Activated T-helper 1 cell treated with anti-CD3 and anti-CD28 coated beads, Interleukin-12 subunit alpha, Interleukin-12 subunit beta, Interleukin-2, Interleukin-4 antibody, amounts not matched to agents 30 ng/mL and 10 ng/mL and 1 ng/mL, durations not matched to agents 14 hours and 24 hours and 36 hours (primary cell): ENCODE data around the gene FRMD5. TPM values are rescaled to one million over a fixed set of nuclear protein-coding genes. Genes with fewer than 3 reads are reported as not detected.
A peak's percentile ranks its signal among the peaks of the same experiment; 100 is the strongest.

ENCODE experiments used
- DNase-seq: peaks from one replicate; pipeline ENCODE4 v3.0.0; 2021; ENCODE audit warnings: low spot score
- H3K27ac Mint-ChIP-seq: one replicate; pipeline ENCODE4 v1.8.0; 2021; ENCODE audit warnings: mild to moderate bottlenecking, mixed read lengths
- H3K27me3 Mint-ChIP-seq: one replicate; pipeline ENCODE4 v1.8.0; 2022; ENCODE audit warnings: mild to moderate bottlenecking, moderate library complexity, mixed read lengths; ENCODE audit not compliant: insufficient read depth
- H3K36me3 Mint-ChIP-seq: one replicate; pipeline ENCODE4 v1.8.0; 2021; ENCODE audit warnings: low read depth, mixed read lengths
- H3K4me1 Mint-ChIP-seq: one replicate; pipeline ENCODE4 v1.8.0; 2021; ENCODE audit warnings: low read depth, mixed read lengths
- H3K4me3 Mint-ChIP-seq: one replicate; pipeline ENCODE4 v1.8.0; 2021; ENCODE audit warnings: mild to moderate bottlenecking, moderate library complexity, mixed read lengths
- H3K9me3 Mint-ChIP-seq: one replicate; pipeline ENCODE4 v1.8.0; 2021; ENCODE audit warnings: mixed read lengths
- intact Hi-C: fragments of 100-400 bp; cut with micrococcal nuclease; formaldehyde crosslinking; loops from one replicate; pipeline ENCODE4 v1.15.1; 2024
- total RNA-seq: library from RNA; stranded (reverse); gene quantifications from 2 replicates; pipeline ENCODE4 v1.2.3, GENCODE V29; 2022

Gene FRMD5
- total RNA-seq, 1 donor from 2014 or later: not detected

DNA sequence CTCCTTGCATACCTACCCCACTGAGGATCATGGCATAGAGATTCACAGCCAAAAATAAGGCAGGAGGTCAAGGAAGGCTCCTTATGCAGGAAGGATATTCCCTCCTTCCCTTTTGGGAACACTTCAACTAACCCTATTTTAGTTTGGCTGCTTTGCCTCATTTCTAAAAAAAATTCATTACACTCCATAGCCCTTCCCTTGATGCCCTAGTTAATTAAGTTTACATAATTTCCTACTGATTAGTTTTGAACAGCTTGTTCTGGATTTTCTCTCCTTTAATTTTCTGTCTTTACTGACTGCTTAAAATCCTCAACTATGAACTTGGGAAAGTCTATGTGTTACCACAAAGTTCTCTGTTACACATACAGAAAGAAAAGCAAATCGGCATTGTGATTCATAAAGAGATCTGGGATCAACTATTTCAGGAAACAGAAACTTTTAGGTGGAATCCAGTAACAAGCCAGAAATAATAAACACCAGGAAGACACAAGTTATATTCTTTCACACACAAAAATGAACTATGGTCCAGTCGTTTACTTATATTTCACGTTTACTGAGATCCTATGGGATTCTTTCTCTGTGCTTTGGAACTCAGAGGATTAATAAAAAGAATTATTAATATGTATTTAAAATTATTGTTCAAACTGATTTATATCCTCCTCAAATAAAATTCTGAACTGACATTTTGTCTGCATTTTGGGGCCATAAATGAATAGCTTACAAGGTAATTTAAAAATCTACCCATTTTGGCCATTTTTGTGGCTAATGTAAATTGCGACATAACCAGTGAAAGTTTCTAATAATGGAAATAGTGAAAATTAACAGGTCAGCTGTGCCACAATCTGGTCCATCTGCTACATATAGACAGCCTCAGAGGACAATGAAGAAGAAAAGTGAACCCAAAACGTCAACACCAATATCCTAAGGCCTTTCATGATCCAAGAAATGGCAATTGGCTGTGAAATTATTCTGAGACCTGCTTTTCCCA, 113.8 kb downstream of the FRMD5 start:
- intact Hi-C loops: no loop called here
- Mint-ChIP-seq H3K36me3 (no peaks in the 10 kb centered on the region), H3K27me3 (peaks cover 36% of the 10 kb centered on the region)

DNA sequence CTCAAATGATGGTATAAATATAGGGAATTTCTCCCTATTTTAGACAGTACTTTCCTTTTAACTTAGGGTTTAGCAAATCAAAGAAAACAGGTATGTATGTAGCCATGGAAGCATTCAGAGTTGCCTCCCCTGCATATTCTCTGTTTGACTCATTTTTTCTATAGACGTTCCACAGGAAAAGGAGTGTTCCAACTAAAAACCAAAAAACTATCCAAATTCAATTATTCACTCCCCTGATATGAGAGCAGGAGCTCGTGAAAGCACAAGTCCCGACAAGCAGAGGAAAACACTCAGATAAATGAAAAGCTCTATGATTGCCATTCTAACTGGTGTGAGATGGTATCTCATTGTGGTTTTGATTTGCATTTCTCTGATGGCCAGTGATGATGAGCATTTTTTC, 119.5 kb downstream of the FRMD5 start:
- intact Hi-C loops: no loop called here
- H3K27ac Mint-ChIP-seq: no peak overlapping the region
- no peak overlapping the region for H3K4me3 Mint-ChIP-seq
- peaks cover 31% of the 10 kb centered on the region for H3K27me3 Mint-ChIP-seq
- no peaks in the 10 kb centered on the region for H3K4me1 Mint-ChIP-seq
- no peaks in the 10 kb centered on the region for H3K36me3 Mint-ChIP-seq
- DNase-seq: no peak
- H3K9me3 Mint-ChIP-seq: no peaks in the 10 kb centered on the region

More for the DNA sequence above, 113.8 kb downstream of the FRMD5 start:
- Mint-ChIP-seq H3K4me3 (no peak overlapping the region), H3K9me3 (no peaks in the 10 kb centered on the region), H3K27ac (no peak overlapping the region), H3K4me1 (no peaks in the 10 kb centered on the region)
- DNase-seq: no peak

DNA sequence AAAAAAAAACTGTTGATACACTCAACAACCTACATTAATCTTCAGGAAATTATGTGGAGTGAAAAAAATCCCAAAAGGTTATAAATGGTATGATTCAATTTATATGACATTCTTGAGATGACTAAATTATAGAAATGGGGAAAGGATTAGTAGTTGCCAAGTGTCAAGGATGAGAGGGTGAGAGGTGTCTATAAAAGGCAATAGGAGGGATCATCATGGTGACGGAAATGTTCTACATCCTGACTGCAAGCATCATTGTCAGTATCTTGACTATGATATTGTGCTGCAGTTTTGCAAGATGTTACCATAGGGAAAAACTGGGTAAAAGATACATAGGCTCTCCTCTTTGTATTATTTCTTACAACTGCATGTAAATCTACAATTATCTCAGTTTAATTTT, 125.6 kb downstream of the FRMD5 start:
- peaks cover 26% of the 10 kb centered on the region for H3K27me3 Mint-ChIP-seq
- no peaks in the 10 kb centered on the region for H3K36me3 Mint-ChIP-seq
- peaks cover 7% of the 10 kb centered on the region for H3K4me1 Mint-ChIP-seq
- intact Hi-C loops: no loop called here
- DNase-seq: no peak
- no peaks in the 10 kb centered on the region for H3K9me3 Mint-ChIP-seq
- H3K27ac Mint-ChIP-seq: no peak overlapping the region
- no peak overlapping the region for H3K4me3 Mint-ChIP-seq

DNA sequence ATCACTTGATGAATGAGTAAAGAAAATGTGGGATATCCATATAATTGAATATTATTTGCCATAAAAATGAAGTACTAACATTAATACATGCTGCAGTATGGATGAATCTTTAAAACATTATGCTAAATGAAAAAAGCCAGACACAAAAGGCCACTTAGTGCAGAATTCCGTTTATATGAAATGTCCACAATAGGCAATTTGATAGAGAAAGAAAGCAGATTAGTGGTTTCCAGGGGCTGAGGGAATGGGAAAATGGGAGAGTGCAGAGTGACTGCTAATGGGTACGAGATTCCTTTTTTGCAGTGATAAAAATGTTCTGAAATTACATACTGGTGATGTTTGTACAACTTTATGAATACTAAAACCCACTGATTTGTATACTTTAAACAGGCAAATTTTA, 126.7 kb downstream of the FRMD5 start:
- no peak overlapping the region for H3K4me3 Mint-ChIP-seq
- no peaks in the 10 kb centered on the region for H3K9me3 Mint-ChIP-seq
- peaks cover 23% of the 10 kb centered on the region for H3K27me3 Mint-ChIP-seq
- peaks cover 7% of the 10 kb centered on the region for H3K4me1 Mint-ChIP-seq
- no peaks in the 10 kb centered on the region for H3K36me3 Mint-ChIP-seq
- no peak overlapping the region for H3K27ac Mint-ChIP-seq
- intact Hi-C loops: no loop called here
- DNase-seq: no peak

DNA sequence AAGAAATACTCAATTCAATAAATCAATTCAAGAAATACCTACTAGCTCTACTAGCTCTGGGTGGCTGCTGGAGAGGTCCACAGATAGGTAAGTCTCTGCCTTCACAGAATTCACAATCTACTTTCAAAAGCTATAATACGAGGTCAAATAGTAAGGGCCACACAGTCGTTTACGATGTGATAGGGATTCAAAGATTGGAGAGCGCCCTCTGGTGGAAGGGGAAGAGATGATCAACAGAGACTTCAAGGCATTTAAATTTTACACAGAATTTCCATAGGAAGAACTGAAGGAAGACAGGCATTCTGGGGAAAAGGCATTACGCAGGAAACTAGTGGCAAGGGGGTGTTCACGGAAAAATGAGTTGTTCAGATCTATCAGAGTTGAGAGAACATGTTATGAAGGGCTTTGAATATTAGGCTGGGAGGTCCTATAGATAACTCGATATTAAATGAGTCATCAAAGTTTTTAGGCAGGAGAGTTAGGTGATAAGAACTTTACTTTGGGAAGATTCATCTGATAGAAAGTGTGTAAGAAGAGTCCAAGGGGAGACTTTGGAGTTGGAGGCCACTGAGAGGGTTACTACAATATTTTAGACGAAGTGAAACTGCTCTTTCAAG, 128.8 kb downstream of the FRMD5 start:
- Mint-ChIP-seq H3K4me1 (peaks cover 7% of the 10 kb centered on the region), H3K27ac (no peak overlapping the region), H3K36me3 (no peaks in the 10 kb centered on the region), H3K27me3 (peaks cover 12% of the 10 kb centered on the region), H3K4me3 (no peak overlapping the region), H3K9me3 (no peaks in the 10 kb centered on the region)
- peak; percentile 40 for DNase-seq
- intact Hi-C loops: loop anchor here (1.0 kb wide), 3 partner anchors 127 to 194 kb away; no protein-coding TSS in a partner anchor

DNA sequence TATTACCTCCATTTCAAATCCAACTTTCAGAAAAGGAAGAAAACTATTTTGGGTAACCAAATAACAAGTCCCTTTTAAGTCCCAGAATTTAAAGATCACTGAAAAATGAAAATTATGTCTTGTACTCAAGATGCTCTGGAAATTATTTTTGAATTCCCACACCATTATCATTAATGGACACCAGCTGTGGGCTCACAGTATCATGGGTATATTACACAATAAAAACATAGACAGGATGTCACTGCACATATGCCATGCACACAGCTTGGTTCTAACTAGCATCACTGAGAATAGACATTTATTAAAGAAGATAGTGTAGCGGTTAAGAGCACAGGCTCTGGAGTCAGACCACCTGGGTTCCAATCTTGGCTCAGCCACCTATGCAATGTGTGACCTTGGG, 130.4 kb downstream of the FRMD5 start:
- no peaks in the 10 kb centered on the region for H3K36me3 Mint-ChIP-seq
- intact Hi-C loops: no loop called here
- no peaks in the 10 kb centered on the region for H3K9me3 Mint-ChIP-seq
- peaks cover 7% of the 10 kb centered on the region for H3K27me3 Mint-ChIP-seq
- H3K27ac Mint-ChIP-seq: no peak overlapping the region
- peaks cover 7% of the 10 kb centered on the region for H3K4me1 Mint-ChIP-seq
- no peak for DNase-seq
- H3K4me3 Mint-ChIP-seq: no peak overlapping the region

DNA sequence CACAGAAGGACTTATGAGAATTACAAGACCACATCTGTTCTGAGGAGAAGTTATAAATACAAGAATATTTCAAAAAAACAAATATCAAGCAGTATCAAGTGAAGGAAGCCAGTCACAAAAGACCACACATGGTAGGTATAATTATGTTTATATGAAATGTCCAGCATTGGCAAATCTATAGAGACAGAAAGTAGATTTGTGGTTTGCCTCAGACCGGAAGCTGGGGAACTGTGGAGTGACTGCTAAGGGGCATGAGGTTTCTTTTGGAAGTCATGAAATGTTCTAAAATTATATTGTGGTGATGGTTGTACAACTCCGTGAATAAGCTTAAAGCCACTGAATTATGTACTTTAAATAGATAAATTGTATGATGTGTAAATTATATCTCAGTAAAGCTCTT, 136.9 kb downstream of the FRMD5 start:
- intact Hi-C loops: no loop called here
- Mint-ChIP-seq H3K4me3 (no peak overlapping the region), H3K4me1 (no peaks in the 10 kb centered on the region), H3K27me3 (peaks cover 15% of the 10 kb centered on the region), H3K36me3 (no peaks in the 10 kb centered on the region), H3K27ac (no peak overlapping the region), H3K9me3 (no peaks in the 10 kb centered on the region)
- DNase-seq: no peak

DNA sequence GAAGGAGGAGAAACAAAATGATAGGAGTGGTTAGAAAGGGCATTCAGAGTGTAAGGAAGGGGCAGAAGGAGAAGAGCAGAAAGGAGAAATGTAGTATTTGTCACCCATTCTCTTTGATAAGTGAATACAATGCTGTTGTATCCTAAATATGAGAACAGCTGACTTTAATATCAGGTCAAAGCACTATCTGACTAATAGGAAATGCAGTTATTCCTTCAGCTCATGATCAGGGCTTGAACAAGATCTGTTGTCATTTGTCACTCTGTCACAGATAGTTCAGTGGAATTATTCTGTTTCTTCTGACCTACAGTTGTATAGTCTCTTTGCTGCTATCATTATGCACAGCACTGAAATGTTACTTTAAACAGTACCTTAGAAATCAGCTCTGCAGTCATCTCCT, 149.4 kb downstream of the FRMD5 start:
- intact Hi-C loops: no loop called here
- Mint-ChIP-seq H3K27me3 (peaks cover 7% of the 10 kb centered on the region), H3K4me1 (no peaks in the 10 kb centered on the region), H3K27ac (no peak overlapping the region), H3K36me3 (no peaks in the 10 kb centered on the region), H3K4me3 (no peak overlapping the region), H3K9me3 (no peaks in the 10 kb centered on the region)
- DNase-seq: no peak

DNA sequence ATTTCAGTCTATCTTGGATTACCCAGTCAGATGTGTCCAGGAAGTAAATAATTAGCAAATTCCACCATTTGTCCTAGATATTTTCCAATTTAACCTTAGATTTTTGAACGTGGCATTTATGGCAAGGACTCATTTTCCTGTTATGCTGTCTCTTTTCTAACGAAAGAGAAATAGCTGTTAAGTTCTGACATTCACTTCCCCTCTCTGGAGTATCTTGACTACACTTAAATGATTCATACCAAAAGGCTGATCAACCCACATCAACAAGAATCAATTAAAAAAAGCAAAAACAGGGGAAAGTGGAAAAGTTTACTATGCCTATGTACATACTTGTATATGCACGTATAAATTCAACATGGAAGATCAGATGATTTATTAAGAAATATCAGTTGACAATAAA, 149.9 kb downstream of the FRMD5 start:
- H3K4me1 Mint-ChIP-seq: no peaks in the 10 kb centered on the region
- H3K4me3 Mint-ChIP-seq: no peak overlapping the region
- H3K27ac Mint-ChIP-seq: no peak overlapping the region
- no peaks in the 10 kb centered on the region for H3K9me3 Mint-ChIP-seq
- DNase-seq: no peak
- intact Hi-C loops: no loop called here
- H3K27me3 Mint-ChIP-seq: peaks cover 8% of the 10 kb centered on the region
- no peaks in the 10 kb centered on the region for H3K36me3 Mint-ChIP-seq

DNA sequence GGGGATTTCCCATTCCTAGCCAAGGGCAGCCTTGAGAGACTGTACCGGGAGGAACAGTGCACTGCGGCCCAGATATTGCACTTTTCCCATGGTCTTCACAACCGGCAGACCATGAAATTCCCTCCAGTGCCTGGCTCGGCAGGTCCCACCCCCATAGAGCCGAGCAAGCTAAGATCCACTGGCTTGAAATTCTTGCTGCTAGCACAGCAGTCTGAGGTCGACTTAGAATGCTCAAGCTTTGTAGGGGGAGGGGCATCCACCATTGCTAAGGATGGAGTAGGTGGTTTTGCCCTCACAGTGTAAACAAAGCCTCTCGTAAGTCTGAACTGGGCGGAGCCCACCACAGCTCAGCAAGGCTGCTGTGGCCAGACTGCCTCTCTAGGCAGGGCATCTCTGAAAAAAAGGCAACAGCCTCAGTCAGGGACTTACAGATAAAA, 156.3 kb downstream of the FRMD5 start:
- no peak for DNase-seq
- Mint-ChIP-seq H3K4me3 (no peak overlapping the region), H3K27ac (no peak overlapping the region), H3K4me1 (no peaks in the 10 kb centered on the region), H3K36me3 (no peaks in the 10 kb centered on the region), H3K9me3 (no peaks in the 10 kb centered on the region), H3K27me3 (peaks cover 11% of the 10 kb centered on the region)
- intact Hi-C loops: no loop called here

DNA sequence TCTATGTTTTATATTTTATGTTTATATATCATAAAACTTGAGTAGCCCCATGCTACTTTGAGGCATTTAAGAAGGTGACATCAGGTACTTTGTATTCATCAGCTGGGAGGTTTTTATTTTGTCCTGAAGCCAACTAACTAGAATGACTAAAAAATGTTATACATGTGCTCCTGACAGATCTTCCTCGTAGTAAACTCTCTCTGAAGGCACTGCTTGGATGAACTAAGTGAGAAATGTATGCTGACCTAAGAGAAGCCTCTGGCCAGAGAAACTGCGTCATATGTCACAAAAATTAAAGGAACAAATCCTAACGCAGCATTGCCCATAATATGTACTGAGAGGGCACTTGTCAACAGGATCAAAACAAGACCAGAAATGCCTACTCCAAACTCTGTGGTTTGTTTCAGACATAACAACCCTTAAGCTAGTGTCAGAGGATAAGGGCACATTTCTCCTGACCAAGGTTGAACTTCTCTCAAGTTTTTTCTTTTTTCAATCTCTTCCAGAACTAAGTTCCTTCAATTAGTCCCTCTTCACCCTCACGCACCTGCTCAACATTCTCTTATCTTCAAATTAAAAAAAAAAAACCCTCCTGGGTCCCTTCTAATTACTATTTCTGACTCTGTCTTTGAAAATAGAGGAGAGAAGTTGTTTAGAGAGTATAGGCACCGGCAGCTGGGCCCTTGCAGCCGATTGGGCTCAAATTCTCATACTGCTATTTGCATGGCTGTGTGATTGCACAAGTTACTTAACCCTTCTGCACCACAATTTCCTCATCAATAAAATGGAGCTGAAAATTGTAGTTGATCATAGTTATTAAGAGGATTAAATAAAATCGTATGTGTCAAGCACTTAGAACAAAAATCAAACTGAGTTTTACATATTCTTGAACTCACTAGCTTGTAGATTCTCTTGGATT, 159.0 kb downstream of the FRMD5 start:
- Mint-ChIP-seq H3K4me3 (no peak overlapping the region), H3K9me3 (no peaks in the 10 kb centered on the region), H3K27ac (no peak overlapping the region), H3K27me3 (peaks cover 11% of the 10 kb centered on the region), H3K36me3 (no peaks in the 10 kb centered on the region), H3K4me1 (no peaks in the 10 kb centered on the region)
- intact Hi-C loops: no loop called here
- no peak for DNase-seq

DNA sequence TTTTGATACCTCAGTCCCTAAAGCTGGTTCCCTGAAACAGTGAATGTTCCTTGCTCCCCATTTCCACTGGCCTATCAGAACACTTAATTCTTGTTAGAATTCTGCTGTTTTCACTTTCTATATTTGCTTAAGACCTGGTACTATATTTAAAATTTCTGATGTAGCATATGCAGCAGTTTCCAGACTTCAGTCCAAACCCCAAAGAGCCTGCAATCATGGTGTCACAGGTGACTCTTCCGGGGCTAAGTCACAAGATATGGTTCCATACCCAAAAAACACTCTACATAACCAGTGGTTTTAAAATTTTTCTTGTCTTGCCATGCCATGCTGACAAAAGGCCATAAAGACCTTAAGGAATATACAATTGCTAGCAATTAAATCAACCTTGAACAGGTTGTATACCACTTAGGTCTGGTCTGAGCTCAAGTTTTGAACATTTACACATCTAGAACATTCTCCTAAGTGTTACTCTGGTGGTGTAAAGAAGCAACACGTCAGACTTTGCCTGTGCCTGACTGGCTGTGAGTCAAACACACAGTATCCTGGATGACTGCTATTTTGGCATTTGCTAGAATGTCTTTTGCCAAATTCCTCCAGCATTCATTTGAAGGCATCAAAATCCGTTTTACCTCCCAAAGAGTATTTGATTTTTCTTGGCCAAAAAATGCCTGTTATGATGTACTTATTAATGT, 160.0 kb downstream of the FRMD5 start:
- H3K36me3 Mint-ChIP-seq: no peaks in the 10 kb centered on the region
- DNase-seq: no peak
- peaks cover 7% of the 10 kb centered on the region for H3K27me3 Mint-ChIP-seq
- H3K9me3 Mint-ChIP-seq: no peaks in the 10 kb centered on the region
- no peaks in the 10 kb centered on the region for H3K4me1 Mint-ChIP-seq
- H3K4me3 Mint-ChIP-seq: no peak overlapping the region
- intact Hi-C loops: no loop called here
- no peak overlapping the region for H3K27ac Mint-ChIP-seq
